GM21423 (cell line): ENCODE results near the gene ZDHHC6.
"Not testable (repeated sequence)": the region's sequence is repeated elsewhere in the genome, so short reads cannot be mapped to it uniquely, and the experiment has no call there.

ENCODE experiments used
- ATAC-seq: cut with Tn5 transposase; IDR thresholded peaks from one replicate; pipeline ENCODE4 v1.9.1; 2021; ENCODE audit warnings: mild to moderate bottlenecking, moderate library complexity; ENCODE audit not compliant: unreplicated experiment

Gene ZDHHC6

GRCh38 chr10:112446855-112447619, at the start of gene ZDHHC6, which contains the start of gene VTI1A:
Gene ZDHHC6, minus strand, starts transcription at chr10:112446914. Its CDS starts 1,478 bp downstream, at chr10:112445436.
Gene VTI1A, plus strand, starts transcription at chr10:112447215. Its CDS starts 159 bp downstream, at chr10:112447374.
- ATAC-seq, result peak; percentile 94

DNA sequence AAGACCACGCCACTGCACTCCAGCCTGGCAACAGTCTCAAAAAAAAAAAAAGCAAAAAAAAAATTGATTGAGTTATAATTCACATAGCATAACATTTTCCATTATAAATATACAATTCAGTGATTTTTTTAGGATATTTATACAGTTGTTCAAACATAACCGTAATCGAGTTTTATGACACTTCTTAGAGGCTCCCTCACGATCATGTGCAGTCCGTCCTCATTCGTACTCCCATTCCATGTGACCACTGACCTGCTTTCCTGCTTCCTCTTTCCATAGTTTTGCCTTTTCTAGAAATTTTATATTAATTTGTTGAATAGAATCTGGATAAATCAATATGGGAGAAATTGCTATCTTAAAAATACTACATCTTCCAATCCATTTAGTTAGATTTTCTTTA, 46.0 kb upstream of the ZDHHC6 start:
- no peak for ATAC-seq

DNA sequence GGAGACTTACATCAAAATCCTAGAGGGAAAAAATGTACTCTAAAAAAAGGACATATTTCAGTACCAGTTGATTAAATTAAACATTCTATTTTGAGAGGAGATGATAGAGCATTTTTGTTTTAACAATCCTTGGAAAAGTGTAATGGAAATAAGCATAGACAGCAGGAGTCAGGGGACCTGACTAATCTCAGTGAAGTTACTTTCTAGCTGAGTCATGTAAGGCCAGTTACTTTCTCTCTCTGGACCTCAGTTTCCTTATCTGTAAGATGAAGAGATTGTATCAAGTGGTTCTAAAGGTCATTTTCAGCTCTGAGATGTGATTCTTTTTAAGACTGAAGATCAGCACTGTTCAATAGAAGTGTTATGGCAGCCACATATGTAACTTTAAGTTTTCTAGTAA, 44.4 kb upstream of the ZDHHC6 start:
- ATAC-seq, result no peak

DNA sequence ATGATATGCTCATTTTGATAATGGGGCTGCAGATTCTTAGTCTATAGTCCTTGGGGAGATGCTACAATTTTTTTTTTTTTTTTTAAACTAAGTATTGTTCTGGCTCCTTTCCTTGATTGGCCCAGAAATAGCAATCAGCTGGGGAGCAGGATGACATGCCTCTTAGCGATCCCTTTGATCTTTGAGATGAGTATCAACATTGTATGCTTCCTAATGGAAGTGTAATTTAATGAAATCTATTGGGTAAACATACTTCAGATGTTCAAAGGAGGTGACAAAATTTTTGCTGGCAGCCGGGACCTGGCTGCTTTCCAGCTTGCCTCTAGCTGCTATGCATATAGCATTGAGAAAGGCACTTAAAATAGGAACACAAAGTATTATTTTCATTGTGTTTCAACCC, 43.8 kb upstream of the ZDHHC6 start:
- no peak for ATAC-seq

DNA sequence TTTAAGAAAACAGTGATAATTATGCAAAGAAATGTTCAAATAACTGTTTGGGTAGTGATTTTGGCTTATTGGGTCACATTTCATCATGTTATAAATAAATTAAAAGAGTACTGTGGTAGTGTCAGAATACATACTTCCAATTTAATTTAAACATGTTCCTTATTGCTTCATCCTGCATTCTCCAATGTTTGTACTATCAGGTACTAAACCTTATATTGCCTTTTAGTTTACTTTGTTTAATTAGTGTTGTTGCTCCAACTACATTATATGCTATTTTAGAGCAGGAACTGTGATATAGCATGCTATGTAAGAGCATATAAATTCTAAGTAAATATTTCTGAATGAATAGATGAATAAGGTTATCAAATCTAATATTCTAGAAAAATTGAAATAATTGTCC, 41.2 kb upstream of the ZDHHC6 start:
- no peak for ATAC-seq

GRCh38 chr10:112484399-112484798, 37.7 kb upstream of the ZDHHC6 start:
- no peak for ATAC-seq

GRCh38 chr10:112481602-112482001, 34.9 kb upstream of the ZDHHC6 start:
- no peak for ATAC-seq

DNA sequence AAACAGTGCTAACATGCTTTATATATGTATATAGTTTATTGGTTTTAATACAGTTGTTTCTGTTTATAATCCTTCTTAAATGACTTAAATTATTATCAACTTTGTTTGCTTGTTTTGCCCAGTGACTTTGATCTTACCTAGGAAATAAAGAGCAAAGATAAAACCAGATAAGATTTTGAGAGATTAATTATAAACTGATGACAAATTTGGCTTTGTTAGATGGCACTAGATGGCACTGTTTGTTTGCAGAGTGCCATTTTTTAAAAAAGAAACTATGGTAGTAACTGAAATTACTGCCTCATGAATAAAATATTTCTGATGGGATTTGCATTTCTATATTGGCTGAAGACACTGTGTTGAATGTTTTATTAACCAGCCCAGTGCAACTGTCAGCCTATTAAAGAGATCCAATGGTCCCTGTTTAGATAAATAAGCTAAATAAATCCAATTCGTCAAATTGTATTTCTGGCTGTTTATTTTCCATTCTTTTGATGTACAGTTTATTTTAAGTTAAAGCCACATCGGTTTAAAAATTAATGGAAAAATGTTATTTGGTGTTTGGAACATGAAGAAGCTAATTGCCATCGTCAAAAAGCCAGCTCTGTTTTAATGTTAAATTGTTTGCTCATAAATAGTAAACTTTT, 29.0 kb upstream of the ZDHHC6 start:
- ATAC-seq, result no peak

GRCh38 chr10:112471878-112472487, 25.3 kb upstream of the ZDHHC6 start:
- peak; percentile 71 for ATAC-seq

- no peak for ATAC-seq
These were observed 20.9 kb upstream of the ZDHHC6 start for GRCh38 chr10:112467541-112468075.

- no peak for ATAC-seq
These were observed 20.1 kb upstream of the ZDHHC6 start for GRCh38 chr10:112466802-112467201.

DNA sequence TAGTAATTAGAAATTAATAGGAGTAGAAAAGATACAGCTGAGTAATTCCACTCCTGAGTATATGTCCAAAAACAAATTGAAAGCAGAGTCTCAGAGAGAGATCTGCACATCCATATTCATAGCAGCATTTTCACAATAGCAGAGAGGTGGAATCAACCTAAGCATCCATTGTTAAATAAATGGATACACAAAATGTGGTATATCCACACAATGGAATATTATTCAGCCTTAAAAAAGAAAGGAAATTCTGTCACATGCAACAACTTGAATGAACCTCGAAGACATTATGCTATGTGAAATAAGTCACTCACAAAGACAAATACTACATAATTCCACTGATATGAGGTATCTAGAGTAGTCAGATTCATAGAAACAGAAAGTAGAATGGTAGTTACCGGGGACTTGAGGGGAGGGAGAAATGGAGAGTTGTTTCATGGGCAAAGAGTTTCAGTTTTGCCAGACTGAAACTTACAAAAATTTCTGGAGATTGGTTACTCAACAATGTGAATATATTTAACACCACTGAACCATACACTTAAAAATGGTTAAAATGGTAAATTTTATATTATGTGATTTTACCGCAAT, 18.7 kb upstream of the ZDHHC6 start:
- ATAC-seq, result no peak

- ATAC-seq, result not testable (repeated sequence)
These were observed 17.4 kb upstream of the ZDHHC6 start for GRCh38 chr10:112464074-112464473.

- ATAC-seq, result no peak
These were observed 14.5 kb upstream of the ZDHHC6 start for GRCh38 chr10:112461029-112461887.

GRCh38 chr10:112460366-112460765, 13.7 kb upstream of the ZDHHC6 start:
- no peak for ATAC-seq

DNA sequence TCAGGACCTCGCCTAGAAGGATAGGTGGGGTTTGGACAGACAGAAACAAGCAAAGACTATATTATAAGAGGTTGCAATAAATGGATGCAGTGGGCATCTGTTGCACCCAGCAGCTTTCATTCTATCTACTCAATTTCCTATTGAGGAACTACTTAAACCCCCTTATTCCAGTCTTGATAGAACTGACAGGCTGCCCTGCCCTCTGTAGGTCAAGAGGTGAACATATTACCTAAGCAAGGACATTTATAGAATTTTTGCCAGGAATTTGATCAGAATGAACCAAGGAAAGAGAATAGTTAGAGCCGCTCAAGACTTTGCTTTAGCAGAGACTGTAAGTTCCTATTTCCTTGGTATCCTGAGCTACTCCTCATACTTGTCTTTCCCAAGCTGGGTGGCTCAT, 9.8 kb upstream of the ZDHHC6 start:
- ATAC-seq, result no peak

GRCh38 chr10:112454910-112455779, 8.4 kb upstream of the ZDHHC6 start:
- ATAC-seq, result no peak

DNA sequence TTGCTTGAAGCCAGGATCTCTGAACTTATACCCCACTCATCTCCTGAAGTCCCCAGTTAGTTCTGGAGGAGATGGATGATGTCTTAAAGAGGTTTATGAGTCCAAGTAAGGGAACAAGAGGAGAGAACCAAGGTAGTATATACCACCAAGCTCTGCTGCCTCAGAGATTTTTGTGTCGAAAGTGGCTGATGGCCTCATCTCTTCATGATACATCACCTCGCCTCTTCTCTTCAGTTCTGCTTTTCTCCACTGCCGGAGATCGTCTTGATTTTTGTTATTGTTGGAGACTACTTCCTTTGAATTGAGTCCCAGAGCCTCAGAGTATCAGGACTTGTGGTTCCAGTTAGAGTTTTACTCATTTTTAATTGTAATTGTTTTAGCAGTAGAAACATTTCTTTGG, 2.2 kb upstream of the ZDHHC6 start:
- no peak for ATAC-seq

DNA sequence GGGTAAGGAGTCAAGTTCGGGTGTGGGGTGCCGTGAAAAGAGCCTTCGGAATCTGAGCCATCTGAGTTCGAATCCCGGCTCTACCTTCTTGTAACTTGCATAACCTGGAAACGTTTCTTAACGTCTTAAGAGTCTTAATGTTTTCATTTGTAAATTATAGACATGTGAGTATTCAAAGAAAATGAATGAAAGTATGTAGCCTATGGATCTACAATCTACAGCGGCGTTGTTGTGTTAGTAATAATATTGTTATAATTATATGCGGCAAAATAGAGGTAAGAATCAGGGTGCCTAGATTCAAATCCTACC, 860 bp upstream of the ZDHHC6 start:
- no peak for ATAC-seq
